Cerebellar nuclear complex (tissue), 1 donor: ENCODE data around the gene SLC35A4.

Source experiments
- DNase-seq, 2 experiments: peaks; one replicate each; lab custom pipeline; 2025; lab: John Stamatoyannopoulos, UW

SLC35A4 gene

GRCh38 chr5:140564196-140565023, at the start of gene SLC35A4, which contains the start of gene APBB3:
TSS of gene SLC35A4 (plus strand) at chr5:140564828. CDS start at chr5:140567170, 2,342 bp downstream.
TSS of gene APBB3 (minus strand) at chr5:140564598. CDS start at chr5:140564245, 353 bp downstream.
- peak; percentile 97 to 99 for DNase-seq

- DNase-seq, result no peak
Observed at GRCh38 chr5:140524003-140524402, 40.6 kb upstream of the SLC35A4 start.

GRCh38 chr5:140540227-140540626, 24.4 kb upstream of the SLC35A4 start:
- no peak for DNase-seq

- no peak for DNase-seq
Observed at GRCh38 chr5:140542972-140543371, 21.7 kb upstream of the SLC35A4 start.

- DNase-seq, result no peak
Observed at GRCh38 chr5:140544986-140545385, 19.6 kb upstream of the SLC35A4 start.

GRCh38 chr5:140545606-140546005, 19.0 kb upstream of the SLC35A4 start:
- no peak for DNase-seq

GRCh38 chr5:140546851-140547507, 17.6 kb upstream of the SLC35A4 start:
- no peak for DNase-seq

- DNase-seq, result peak; percentile 39 to 87
Observed at GRCh38 chr5:140547508-140548299, 16.9 kb upstream of the SLC35A4 start, which contains the start of gene EIF4EBP3. TSS of gene EIF4EBP3 (plus strand) at chr5:140547662. CDS start at chr5:140547738, 76 bp downstream.

- no peak for DNase-seq
Observed at GRCh38 chr5:140548300-140548688, 16.3 kb upstream of the SLC35A4 start.

GRCh38 chr5:140548791-140549190, 15.8 kb upstream of the SLC35A4 start:
- DNase-seq, result no peak

GRCh38 chr5:140549237-140550144, 15.1 kb upstream of the SLC35A4 start:
- DNase-seq, result no peak

- DNase-seq, result no peak
Observed at GRCh38 chr5:140550147-140551079, 14.2 kb upstream of the SLC35A4 start.

GRCh38 chr5:140551872-140552271, 12.8 kb upstream of the SLC35A4 start:
- DNase-seq, result no peak

GRCh38 chr5:140553657-140554056, 11.0 kb upstream of the SLC35A4 start:
- DNase-seq, result no peak

GRCh38 chr5:140554454-140554853, 10.2 kb upstream of the SLC35A4 start:
- DNase-seq, result no peak

- no peak for DNase-seq
Observed at GRCh38 chr5:140555747-140556312, 8.8 kb upstream of the SLC35A4 start.

GRCh38 chr5:140556438-140556837, 8.2 kb upstream of the SLC35A4 start:
- DNase-seq, result no peak

- DNase-seq, result peak; percentile 79 to 83
Observed at GRCh38 chr5:140557136-140557805, 7.4 kb upstream of the SLC35A4 start, which contains the start of gene SRA1. TSS of gene SRA1 (minus strand) at chr5:140557473. CDS start at chr5:140557452, 21 bp downstream.

- DNase-seq, result no peak
Observed at GRCh38 chr5:140557965-140558364, 6.7 kb upstream of the SLC35A4 start.
